GM12878 (cell line): ENCODE data around the gene AQP3. TPM values are rescaled to one million over a fixed set of nuclear protein-coding genes. Genes with fewer than 3 reads are reported as not detected.

Source experiments
- ATAC-seq: fragments of 200-7000 bp; cut with Tn5 transposase; 3 replicates; pipeline ENCODE4 v1.9.1; 2020; ENCODE audit warnings: mild to moderate bottlenecking, moderate library complexity
- BruUV-seq: library from RNA; stranded (reverse); fragments of 400-500 nt; replicated peaks from 2 replicates; lab custom pipeline; 2021; lab: Mats Ljungman, UMichigan
- CTCF ChIA-PET: fragments of 300-600 bp; sonication (Branson Sonifier 250); formaldehyde crosslinking; extraction: SDS; loops from one replicate; lab custom pipeline; 2021; ENCODE audit warnings: inconsistent platforms; lab: Yijun Ruan, JAX
- POLR2A ChIA-PET: fragments of 350-600 bp; formaldehyde crosslinking; extraction: SDS; loops from one replicate; lab custom pipeline; 2021; ENCODE audit warnings: inconsistent platforms; lab: Charles Lee
- RAD21 ChIA-PET: fragments of 300-600 bp; sonication (Branson Sonifier 250); formaldehyde crosslinking; loops from one replicate; lab custom pipeline; 2023; ENCODE audit warnings: antibody characterized with exemption; ENCODE audit not compliant: unreplicated experiment; lab: Charles Lee
- SMC1A ChIA-PET: fragments of 300-600 bp; sonication (Branson Sonifier 250); formaldehyde crosslinking; loops from one replicate; lab custom pipeline; 2023; ENCODE audit not compliant: unreplicated experiment, uncharacterized antibody; lab: Charles Lee
- DNase-seq: peaks from one replicate; pipeline ENCODE4 v3.0.0-alpha.2; 2011; ENCODE audit warnings: low read depth, low spot score
- FAIRE-seq: peaks from 3 replicates; lab custom pipeline; 2011; peaks lifted over from hg19 to GRCh38; lab: Jason Lieb, UNC
- H2AFZ ChIP-seq: 2 replicates; pipeline ENCODE4 v1.6.0; 2011; ENCODE audit warnings: low read depth, low read length, control low read depth; ENCODE audit not compliant: control insufficient read depth
- H3K27ac ChIP-seq: 2 replicates; pipeline ENCODE4 v1.5.1; 2011; ENCODE audit warnings: control low read depth; ENCODE audit not compliant: control insufficient read depth, insufficient read depth
- H3K27me3 ChIP-seq, 2 experiments: replicated peaks in 1 of 2; 2 replicates each; pipeline versions ENCODE4 v1.6.0 to v1.6.1; 2011; ENCODE audit warnings: low read length in 1 of 2; ENCODE audit not compliant: control insufficient read depth in 2 of 2, insufficient read depth in 2 of 2
- H3K36me3 ChIP-seq, 2 experiments: 2 replicates each; pipeline ENCODE4 v1.5.1; 2011; ENCODE audit warnings: low read length in 1 of 2; ENCODE audit not compliant: control insufficient read depth in 2 of 2, insufficient read depth in 2 of 2
- H3K4me1 ChIP-seq: 2 replicates; pipeline ENCODE4 v1.6.1; 2011; ENCODE audit warnings: mild to moderate bottlenecking, low read length, moderate library complexity, mixed read lengths; ENCODE audit not compliant: control insufficient read depth, insufficient read depth
- H3K4me2 ChIP-seq: 2 replicates; pipeline ENCODE4 v1.6.0; 2011; ENCODE audit warnings: control low read depth; ENCODE audit not compliant: control insufficient read depth, insufficient read depth
- H3K4me3 ChIP-seq: fragments of 200-600 bp; sonication (generic); 2 replicates; pipeline ENCODE4 v1.5.1; 2016
- H3K79me2 ChIP-seq: 2 replicates; pipeline ENCODE4 v1.6.0; 2011; ENCODE audit warnings: low read length; ENCODE audit not compliant: control insufficient read depth, insufficient read depth
- H3K9ac ChIP-seq: 2 replicates; pipeline ENCODE4 v1.8.0; 2011; ENCODE audit warnings: low read length, control low read depth, mixed read lengths; ENCODE audit not compliant: control insufficient read depth, insufficient read depth
- H3K9me3 ChIP-seq: replicated peaks from 3 replicates; pipeline ENCODE4 v1.5.1; 2011; ENCODE audit warnings: mild to moderate bottlenecking, low read length; ENCODE audit not compliant: control insufficient read depth, insufficient read depth
- H4K20me1 ChIP-seq: 2 replicates; pipeline ENCODE4 v1.6.0; 2011; ENCODE audit not compliant: control insufficient read depth, insufficient read depth
- BCLAF1 ChIP-seq: fragments of 450-650 bp; IDR thresholded peaks from 2 replicates; pipeline ENCODE4 v1.6.1; 2017; ENCODE audit warnings: antibody characterized with exemption, mild to moderate bottlenecking, moderate library complexity
- BHLHE40 ChIP-seq, 2 experiments: fragments of 450-650 bp in 1 of 2; IDR thresholded peaks; 2 replicates each; pipeline ENCODE4 v1.6.1; 2011 to 2017; ENCODE audit warnings: low read depth in 2 of 2, borderline replicate concordance in 1 of 2, improper control_type of control experiment in 1 of 2, low read length in 1 of 2, mild to moderate bottlenecking in 1 of 2
- E2F8 ChIP-seq: fragments of 450-650 bp; IDR thresholded peaks from 2 replicates; pipeline ENCODE4 v1.6.1; 2018; ENCODE audit warnings: mild to moderate bottlenecking, low read depth, moderate library complexity; ENCODE audit not compliant: partially characterized antibody
- MEF2A ChIP-seq: IDR thresholded peaks from 2 replicates; pipeline ENCODE4 v1.6.1; 2011; ENCODE audit warnings: low read depth, mild to moderate bottlenecking, low read length, moderate library complexity; ENCODE audit not compliant: insufficient read depth
- NBN ChIP-seq: fragments of 450-650 bp; IDR thresholded peaks from 2 replicates; pipeline ENCODE4 v1.6.1; 2016
- PML ChIP-seq: IDR thresholded peaks from 2 replicates; pipeline ENCODE4 v1.6.1; 2012; ENCODE audit warnings: low read length, inconsistent platforms
- ZBTB40 ChIP-seq: fragments of 450-650 bp; IDR thresholded peaks from 2 replicates; pipeline ENCODE4 v1.6.1; 2016; ENCODE audit warnings: mild to moderate bottlenecking, moderate library complexity, borderline replicate concordance
- ZSCAN29 ChIP-seq: fragments of 450-650 bp; IDR thresholded peaks from 2 replicates; pipeline ENCODE4 v1.6.1; 2017; ENCODE audit warnings: mild to moderate bottlenecking, moderate library complexity
- WGBS: methylation state at CpG from one replicate; pipeline ENCODE4 v1.1.6; 2016; ENCODE audit warnings: low lambda C conversion rate; ENCODE audit not compliant: insufficient replicate concordance, insufficient coverage; ENCODE audit errors: missing lambda C conversion rate; 5-methylcytosine and 5-hydroxymethylcytosine counted together
- in situ Hi-C: fragments of 300-500 bp; cut with MboI; formaldehyde crosslinking; loops from 9 replicates; pipeline ENCODE4 v1.14.3; 2018; ENCODE audit warnings: mixed read lengths
- intact Hi-C: fragments of 100-400 bp; cut with micrococcal nuclease; formaldehyde crosslinking; loops from one replicate; pipeline ENCODE4 v1.14.2; 2022; ENCODE audit not compliant: unreplicated experiment
- polyA plus RNA-seq, 11 experiments: library from polyadenylated mRNA; depleted of rRNA in 4 of 11; unstranded in 6 of 11; stranded (reverse) in 5 of 11; fragments of >200 nt; fragmentation: Nextera tagmentation in 4 of 11; fragmentation: Illumina TruSeq in 1 of 11; extraction: Ambion mirVana in 4 of 11; extraction: Trizol in 1 of 11; gene quantifications; 1 replicate in 1 of 11; 2 replicates in 10 of 11; pipeline versions ENCODE4 v1.2.1 to v1.2.3, GENCODE V29; 2011 to 2016; ENCODE audit warnings: inconsistent platforms in 2 of 11, missing spikeins in 2 of 11, low read depth in 1 of 11
- total RNA-seq, 4 experiments: library from RNA; depleted of rRNA in 3 of 4; stranded (reverse); fragments of >200 nt in 3 of 4; fragmentation: Illumina TruSeq in 1 of 4; extraction: Trizol in 1 of 4; gene quantifications; 2 replicates each; pipeline versions ENCODE4 v1.2.1 to v1.2.3, GENCODE V29; 2013 to 2021

The AQP3 gene
- total and polyA plus RNA-seq, 10 of the 15 experiments (the other 5 are each of a cell fraction or from before 2014, with no cell fraction given): 0.60 to 11.8 (median 4.5) TPM

- no peak for TF ChIP-seq ZBTB40
- TF ChIP-seq BCLAF1: no peak
These were observed 16.5 kb downstream of the AQP3 start (continued) for GRCh38 chr9:33430942-33431341.

- H3K9me3 ChIP-seq: no peaks in the 10 kb centered on the region
- no peaks in the 10 kb centered on the region for H3K79me2 ChIP-seq
- no peak overlapping the region for H3K4me3 ChIP-seq
- peaks cover 0 to under 1% of the 10 kb centered on the region in 2 experiments; a peak in 1 of 4 replicates for H3K27me3 ChIP-seq
- H3K36me3 ChIP-seq: no peaks in the 10 kb centered on the region
- in situ Hi-C loops (no loop called here), intact Hi-C loops (no loop called here)
- ChIA-PET CTCF (interaction anchor here (1.3 kb wide), 1 partner anchor 13 kb away, joined by 4 read pairs; no protein-coding TSS in a partner anchor), POLR2A (interaction anchor here (0.6 to 0.7 kb wide), 2 partner anchors 63 to 369 kb away, joined by 3 read pairs; no protein-coding TSS in a partner anchor), SMC1A (no interaction called here), RAD21 (interaction anchor here (0.7 kb wide), 1 partner anchor 8 kb away, joined by 3 read pairs; no protein-coding TSS in a partner anchor)
- no peak overlapping the region for H3K27ac ChIP-seq
- no TSS peak for BruUV-seq
- WGBS: 42% methylated on average over 2 of the region's 3 CpGs
- H3K4me1 ChIP-seq: no peaks in the 10 kb centered on the region
- ATAC-seq (no peak), FAIRE-seq (no peak), DNase-seq (no peak)
- no peak overlapping the region for H2AFZ ChIP-seq
- no peak overlapping the region for H3K4me2 ChIP-seq
- H4K20me1 ChIP-seq: no peaks in the 10 kb centered on the region
- H3K9ac ChIP-seq: no peak overlapping the region
- TF ChIP-seq NBN: no peak
- no peak for TF ChIP-seq MEF2A
- TF ChIP-seq PML: no peak
- TF ChIP-seq E2F8: no peak
- TF ChIP-seq ZSCAN29: no peak
- no peak for TF ChIP-seq BHLHE40 (IDR thresholded peaks at IDR 0.05; ENCODE audit: borderline replicate concordance in 1 of 2, low read depth in 2 of 2, low read length in 1 of 2)
These were observed 18.0 kb downstream of the AQP3 start for GRCh38 chr9:33429256-33429985.
